ENCODE data around the gene RBM39.
"Not testable (repeated sequence)": the region's sequence is repeated elsewhere in the genome, so short reads cannot be mapped to it uniquely, and the experiment has no call there.

Gene RBM39

GRCh38 chr20:35718972-35719635, 23.0 kb downstream of the RBM39 start:
- H3K27ac ChIP-seq (ENCODE audit: low read depth, low read length), result no peak overlapping the region
- peaks cover 88% of the 10 kb centered on the region for H3K79me2 ChIP-seq (ENCODE audit: insufficient read depth, low read length)
- H4K20me1 ChIP-seq (ENCODE audit: low read depth, low read length), result peaks cover 64% of the 10 kb centered on the region
- H3F3A ChIP-seq (ENCODE audit: insufficient read depth), result peaks cover 40% of the 10 kb centered on the region
- no peak overlapping the region for H3K4me3 ChIP-seq (ENCODE audit: insufficient read depth, low read length, poor library complexity, severe bottlenecking)
- TF ChIP-seq EZH2phosphoT487 (conservative IDR thresholded peaks at IDR 0.05; ENCODE audit: low read length) (no peak), CTCF (IDR thresholded peaks at IDR 0.05; ENCODE audit: insufficient read depth, low read length, poor library complexity, severe bottlenecking) (no peak)
- no peak overlapping the region for H3K4me2 ChIP-seq (ENCODE audit: low read depth, low read length, poor library complexity, severe bottlenecking)
- H3K36me3 ChIP-seq (ENCODE audit: low read length), result peaks cover 73% of the 10 kb centered on the region
- H3K9ac ChIP-seq (ENCODE audit: low read length), result no peak overlapping the region
- no peak overlapping the region for H2AFZ ChIP-seq (ENCODE audit: low read depth, low read length, severe bottlenecking)
- H3K9me3 ChIP-seq (ENCODE audit: insufficient read depth, low read length), result no peaks in the 10 kb centered on the region
- no peaks in the 10 kb centered on the region for H3K9me2 ChIP-seq (replicated peaks; ENCODE audit: insufficient read depth, low read length)
- no peaks in the 10 kb centered on the region for H3K27me3 ChIP-seq (ENCODE audit: low read length)

GRCh38 chr20:35718321-35718720, 23.7 kb downstream of the RBM39 start:
- not testable (repeated sequence) for H2AFZ ChIP-seq (ENCODE audit: low read depth, low read length, severe bottlenecking); H3K27me3 ChIP-seq (ENCODE audit: low read length); H3K9ac ChIP-seq (ENCODE audit: low read length); H3K27ac ChIP-seq (ENCODE audit: low read depth, low read length); H3K4me3 ChIP-seq (ENCODE audit: insufficient read depth, low read length, poor library complexity, severe bottlenecking); H3K9me3 ChIP-seq (ENCODE audit: insufficient read depth, low read length); H3K4me2 ChIP-seq (ENCODE audit: low read depth, low read length, poor library complexity, severe bottlenecking); H3K9me2 ChIP-seq (replicated peaks; ENCODE audit: insufficient read depth, low read length)
- Histone ChIP-seq H3K36me3 (ENCODE audit: low read length) (peaks cover 74% of the 10 kb centered on the region), H3F3A (ENCODE audit: insufficient read depth) (peaks cover 44% of the 10 kb centered on the region), H3K79me2 (ENCODE audit: insufficient read depth, low read length) (peaks cover 83% of the 10 kb centered on the region), H4K20me1 (ENCODE audit: low read depth, low read length) (peaks cover 64% of the 10 kb centered on the region)

GRCh38 chr20:35716330-35716729, 25.7 kb downstream of the RBM39 start:
- Histone ChIP-seq H3K9ac (ENCODE audit: low read length) (no peak overlapping the region), H2AFZ (ENCODE audit: low read depth, low read length, severe bottlenecking) (no peak overlapping the region), H3K79me2 (ENCODE audit: insufficient read depth, low read length) (peaks cover 78% of the 10 kb centered on the region), H3K4me2 (ENCODE audit: low read depth, low read length, poor library complexity, severe bottlenecking) (no peak overlapping the region), H3K36me3 (ENCODE audit: low read length) (peaks cover 76% of the 10 kb centered on the region), H3K4me3 (ENCODE audit: insufficient read depth, low read length, poor library complexity, severe bottlenecking) (no peak overlapping the region), H4K20me1 (ENCODE audit: low read depth, low read length) (peaks cover 58% of the 10 kb centered on the region), H3F3A (ENCODE audit: insufficient read depth) (peaks cover 45% of the 10 kb centered on the region), H3K27me3 (ENCODE audit: low read length) (no peaks in the 10 kb centered on the region), H3K9me2 (replicated peaks; ENCODE audit: insufficient read depth, low read length) (no peaks in the 10 kb centered on the region), H3K9me3 (ENCODE audit: insufficient read depth, low read length) (no peaks in the 10 kb centered on the region), H3K27ac (ENCODE audit: low read depth, low read length) (no peak overlapping the region)
- TF ChIP-seq EZH2phosphoT487 (conservative IDR thresholded peaks at IDR 0.05; ENCODE audit: low read length) (no peak), CTCF (IDR thresholded peaks at IDR 0.05; ENCODE audit: insufficient read depth, low read length, poor library complexity, severe bottlenecking) (no peak)

- Histone ChIP-seq H2AFZ (ENCODE audit: low read depth, low read length, severe bottlenecking) (no peak overlapping the region), H3K27me3 (ENCODE audit: low read length) (no peaks in the 10 kb centered on the region), H3K9ac (ENCODE audit: low read length) (no peak overlapping the region), H3K9me3 (ENCODE audit: insufficient read depth, low read length) (no peaks in the 10 kb centered on the region), H3F3A (ENCODE audit: insufficient read depth) (peaks cover 45% of the 10 kb centered on the region), H3K4me3 (ENCODE audit: insufficient read depth, low read length, poor library complexity, severe bottlenecking) (no peak overlapping the region), H3K27ac (ENCODE audit: low read depth, low read length) (no peak overlapping the region), H3K79me2 (ENCODE audit: insufficient read depth, low read length) (peaks cover 75% of the 10 kb centered on the region), H3K4me2 (ENCODE audit: low read depth, low read length, poor library complexity, severe bottlenecking) (no peak overlapping the region), H3K36me3 (ENCODE audit: low read length) (peaks cover 76% of the 10 kb centered on the region), H3K9me2 (replicated peaks; ENCODE audit: insufficient read depth, low read length) (no peaks in the 10 kb centered on the region), H4K20me1 (ENCODE audit: low read depth, low read length) (peaks cover 57% of the 10 kb centered on the region)
- no peak for TF ChIP-seq CTCF (IDR thresholded peaks at IDR 0.05; ENCODE audit: insufficient read depth, low read length, poor library complexity, severe bottlenecking)
- no peak for TF ChIP-seq EZH2phosphoT487 (conservative IDR thresholded peaks at IDR 0.05; ENCODE audit: low read length)
Measured at GRCh38 chr20:35715652-35716051, 26.4 kb downstream of the RBM39 start.

All from SU-DHL-6 (cell line).